Transverse colon (tissue), 4 donors: Measurements from ENCODE around the gene RBM38. TPM values are rescaled to one million over a fixed set of nuclear protein-coding genes. Genes with fewer than 3 reads are reported as not detected.
A peak's percentile ranks its signal among the peaks of the same experiment; 100 is the strongest.

Source experiments
- DNase-seq: peaks from one replicate; pipeline ENCODE4 v3.0.0-alpha.2; 2019
- H3K27ac ChIP-seq, 4 donors: fragments of 200-600 bp; sonication (generic); 2 replicates each; pipeline ENCODE4 v1.5.1; 2016 to 2018; ENCODE audit warnings: inconsistent platforms in 4 of 4
- H3K27me3 ChIP-seq: fragments of 200-600 bp; sonication (generic); 2 replicates; pipeline ENCODE4 v1.5.1; 2017; ENCODE audit warnings: inconsistent platforms
- H3K36me3 ChIP-seq, 4 donors: fragments of 200-600 bp; sonication (generic); 2 replicates each; pipeline ENCODE4 v1.5.1; 2017 to 2019; ENCODE audit warnings: inconsistent platforms in 4 of 4
- H3K4me1 ChIP-seq, 4 donors: fragments of 200-600 bp; sonication (generic); 2 replicates each; pipeline ENCODE4 v1.5.1; 2017 to 2020; ENCODE audit warnings: inconsistent platforms in 4 of 4
- H3K4me3 ChIP-seq, 4 donors: fragments of 200-600 bp; sonication (generic); 1 replicate in 1 of 4; 2 replicates in 3 of 4; pipeline versions ENCODE4 v1.5.1 to v1.6.1; 2017 to 2019; ENCODE audit warnings: inconsistent platforms in 4 of 4
- H3K9me3 ChIP-seq, 2 donors: fragments of 200-600 bp; sonication (generic); 2 replicates each; pipeline ENCODE4 v1.5.1; 2017 to 2019; ENCODE audit warnings: inconsistent platforms in 2 of 2
- EP300 ChIP-seq: sonication (generic); formaldehyde crosslinking; IDR thresholded peaks from one replicate; pipeline ENCODE4 v1.6.1; 2017; ENCODE audit warnings: antibody characterized with exemption, low read depth
- POLR2A ChIP-seq: fragments of 450-650 bp; IDR thresholded peaks from one replicate; pipeline ENCODE4 v1.6.1; 2016; ENCODE audit warnings: antibody characterized with exemption, mild to moderate bottlenecking, moderate library complexity
- POLR2AphosphoS5 ChIP-seq, 3 donors: sonication (generic); formaldehyde crosslinking; IDR thresholded peaks; one replicate each; pipeline ENCODE4 v1.6.1; 2016; ENCODE audit warnings: antibody characterized with exemption in 3 of 3
- WGBS, 2 donors: methylation state at CpG; one replicate each; pipeline ENCODE4 v1.1.5; 2018; ENCODE audit warnings: low coverage in 1 of 2; 5-methylcytosine and 5-hydroxymethylcytosine counted together
- in situ Hi-C, 4 donors: fragments of 200-750 bp; cut with MboI; loops; one replicate each; pipeline versions ENCODE4 v1.15.0 to v1.15.1; 2017; ENCODE audit warnings: low sequenced_read_pairs in 3 of 4, low pct_ligation_motif_present in 1 of 4, low pct_unique_long_range_greater_than_20kb in 1 of 4
- intact Hi-C: fragments of 100-400 bp; cut with DNase I; formaldehyde crosslinking; loops from one replicate; pipeline ENCODE4 v1.15.1; 2023; ENCODE audit warnings: low total_unique reads
- total RNA-seq, 4 donors: library from RNA; depleted of rRNA; stranded (reverse); fragments of >200 nt; gene quantifications; one replicate each; pipeline ENCODE4 v1.1.0, GENCODE V29; 2016
- TF ChIP-seq, protein P1 (sequence below), 5 experiments: fragments of 200-600 bp in 3 of 5; fragments of 450-650 bp in 2 of 5; sonication (generic) in 3 of 5; IDR thresholded peaks; 1 replicate in 2 of 5; 2 replicates in 3 of 5; pipeline ENCODE4 v1.5.1; 2016 to 2017; ENCODE audit warnings: antibody characterized with exemption in 5 of 5, inconsistent platforms in 3 of 5, mild to moderate bottlenecking in 2 of 5, moderate library complexity in 1 of 5

Gene RBM38
- total RNA-seq, 4 donors from 2014 or later: 26.5 to 37.4 (median 30.4) TPM

- in situ Hi-C loops: loop anchor here in 2 of 4 donors (25.0 kb wide), 3 partner anchors 212 to 837 kb away; partner anchors contain the start of gene ZBP1 (in 1 of the 2)
- Histone ChIP-seq H3K36me3 (peaks cover 0 to 60% (median 30%) of the 10 kb centered on the region in 4 donors), H3K27me3 (no peaks in the 10 kb centered on the region), H3K9me3 (no peaks in the 10 kb centered on the region), H3K4me3 (peak overlapping the region in 1 of 4 donors; percentile 1), H3K4me1 (peaks cover 0 to 3% (median 0%) of the 10 kb centered on the region in 4 donors), H3K27ac (peak overlapping the region in 3 of 4 donors; percentile 12 to 36 (median 12))
- TF ChIP-seq POLR2AphosphoS5 (IDR thresholded peaks at IDR 0.05): peak in 1 of 3 donors; percentile 16
- TF ChIP-seq POLR2A: no peak
- no peak for TF ChIP-seq EP300
- TF ChIP-seq, protein P1, sequence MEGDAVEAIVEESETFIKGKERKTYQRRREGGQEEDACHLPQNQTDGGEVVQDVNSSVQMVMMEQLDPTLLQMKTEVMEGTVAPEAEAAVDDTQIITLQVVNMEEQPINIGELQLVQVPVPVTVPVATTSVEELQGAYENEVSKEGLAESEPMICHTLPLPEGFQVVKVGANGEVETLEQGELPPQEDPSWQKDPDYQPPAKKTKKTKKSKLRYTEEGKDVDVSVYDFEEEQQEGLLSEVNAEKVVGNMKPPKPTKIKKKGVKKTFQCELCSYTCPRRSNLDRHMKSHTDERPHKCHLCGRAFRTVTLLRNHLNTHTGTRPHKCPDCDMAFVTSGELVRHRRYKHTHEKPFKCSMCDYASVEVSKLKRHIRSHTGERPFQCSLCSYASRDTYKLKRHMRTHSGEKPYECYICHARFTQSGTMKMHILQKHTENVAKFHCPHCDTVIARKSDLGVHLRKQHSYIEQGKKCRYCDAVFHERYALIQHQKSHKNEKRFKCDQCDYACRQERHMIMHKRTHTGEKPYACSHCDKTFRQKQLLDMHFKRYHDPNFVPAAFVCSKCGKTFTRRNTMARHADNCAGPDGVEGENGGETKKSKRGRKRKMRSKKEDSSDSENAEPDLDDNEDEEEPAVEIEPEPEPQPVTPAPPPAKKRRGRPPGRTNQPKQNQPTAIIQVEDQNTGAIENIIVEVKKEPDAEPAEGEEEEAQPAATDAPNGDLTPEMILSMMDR (IDR thresholded peaks at IDR 0.05): no peak
- peak; percentile 28 for DNase-seq
- 67 to 87% methylated on average over 1 to 14 of the region's 14 CpGs for WGBS, 2 donors
- intact Hi-C loops: loop anchor here (10.0 kb wide), 1 partner anchor 220 kb away; no protein-coding TSS in a partner anchor
Measured at GRCh38 chr20:57374931-57375651, 16.1 kb upstream of the RBM38 start.

- no peaks in the 10 kb centered on the region for H3K27me3 ChIP-seq
- WGBS, 2 donors: 95 to 100% methylated on average over 1 to 10 of the region's 10 CpGs
- H3K9me3 ChIP-seq: no peaks in the 10 kb centered on the region
- H3K4me1 ChIP-seq: peaks cover 0 to 3% (median 0%) of the 10 kb centered on the region in 4 donors
- no peak overlapping the region for H3K4me3 ChIP-seq
- intact Hi-C loops (loop anchor here (10.0 kb wide), 1 partner anchor 219 kb away; no protein-coding TSS in a partner anchor), in situ Hi-C loops (loop anchor here in 2 of 4 donors (25.0 kb wide), 3 partner anchors 212 to 837 kb away; partner anchors contain the start of gene ZBP1 (in 1 of the 2))
- peaks cover 0 to 56% (median 27%) of the 10 kb centered on the region in 4 donors for H3K36me3 ChIP-seq
- H3K27ac ChIP-seq: peak overlapping the region in 3 of 4 donors; percentile 12 to 36 (median 12)
- no peak for DNase-seq
- TF ChIP-seq POLR2AphosphoS5 (IDR thresholded peaks at IDR 0.05): no peak
Measured at GRCh38 chr20:57375652-57376230, 15.5 kb upstream of the RBM38 start.

DNA sequence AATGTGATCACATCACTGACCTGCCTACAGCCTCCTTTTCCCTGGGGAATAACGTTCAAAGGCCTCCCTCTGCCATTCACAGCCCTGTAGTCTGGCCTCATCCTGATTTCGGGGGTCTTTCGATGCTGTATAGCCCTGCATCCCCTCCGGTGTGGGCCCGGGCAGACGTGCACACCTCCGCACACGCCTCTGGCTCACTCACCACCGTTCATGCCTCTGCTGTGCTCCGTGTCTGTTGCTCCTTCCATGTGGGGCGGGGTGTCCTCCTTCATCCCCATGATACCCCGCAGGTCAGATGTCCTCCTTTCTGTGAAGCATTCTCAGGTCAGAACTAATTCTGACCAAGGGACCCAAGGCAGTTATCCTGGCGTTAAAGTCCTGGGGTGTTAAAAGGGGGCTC, 13.8 kb upstream of the RBM38 start:
- H3K36me3 ChIP-seq: peaks cover 0 to 44% (median 21%) of the 10 kb centered on the region in 4 donors
- in situ Hi-C loops: loop anchor here in 2 of 4 donors (25.0 kb wide), 3 partner anchors 210 to 835 kb away; partner anchors contain the start of gene ZBP1 (in 1 of the 2)

DNA sequence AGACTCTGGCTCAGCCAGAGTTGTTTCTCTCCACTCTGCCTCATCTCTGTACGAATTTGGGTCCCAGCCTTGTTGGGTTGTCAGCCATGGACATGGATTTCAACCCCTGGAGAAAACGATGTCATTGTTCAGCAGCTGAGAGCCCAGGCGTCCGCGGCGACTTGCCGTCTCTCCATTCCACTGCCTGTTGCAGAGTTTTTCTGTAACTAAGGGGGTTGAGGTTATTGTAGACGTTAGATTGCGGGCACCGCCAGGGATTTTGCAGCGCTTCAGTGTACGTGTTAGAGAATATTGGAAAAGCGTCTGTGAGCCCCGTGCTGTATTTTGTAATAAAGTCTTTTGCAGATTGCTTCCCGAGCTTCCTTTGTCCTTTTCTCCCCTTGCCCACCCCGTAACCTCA, 13.1 kb upstream of the RBM38 start:
- no peak for TF ChIP-seq EP300
- no peak for TF ChIP-seq POLR2AphosphoS5 (IDR thresholded peaks at IDR 0.05)
- TF ChIP-seq, protein P1 (IDR thresholded peaks at IDR 0.05): no peak
- TF ChIP-seq POLR2A: no peak
- H3K4me1 ChIP-seq: peaks cover 0 to 14% (median 10%) of the 10 kb centered on the region in 4 donors
- no peak overlapping the region for H3K4me3 ChIP-seq
- no peak for DNase-seq
- H3K27ac ChIP-seq: no peak overlapping the region
- in situ Hi-C loops: loop anchor here in 2 of 4 donors (25.0 kb wide), 3 partner anchors 209 to 834 kb away; partner anchors contain the start of gene ZBP1 (in 1 of the 2)
- intact Hi-C loops: loop anchor here (10.0 kb wide), 1 partner anchor 217 kb away; no protein-coding TSS in a partner anchor
- H3K27me3 ChIP-seq: no peaks in the 10 kb centered on the region
- WGBS, 2 donors: 86 to 89% methylated on average over 12 to 16 of the region's 16 CpGs
- H3K9me3 ChIP-seq: no peaks in the 10 kb centered on the region
- peaks cover 0 to 42% (median 18%) of the 10 kb centered on the region in 4 donors for H3K36me3 ChIP-seq

More for the DNA sequence above, 13.8 kb upstream of the RBM38 start:
- H3K9me3 ChIP-seq: no peaks in the 10 kb centered on the region
- peaks cover 0 to 8% (median 3%) of the 10 kb centered on the region in 4 donors for H3K4me1 ChIP-seq
- TF ChIP-seq POLR2A: no peak
- TF ChIP-seq POLR2AphosphoS5 (IDR thresholded peaks at IDR 0.05): no peak
- TF ChIP-seq, protein P1 (IDR thresholded peaks at IDR 0.05): no peak
- no peak for TF ChIP-seq EP300
- no peak overlapping the region for H3K4me3 ChIP-seq
- intact Hi-C loops: loop anchor here (10.0 kb wide), 1 partner anchor 217 kb away; no protein-coding TSS in a partner anchor
- no peak for DNase-seq
- H3K27me3 ChIP-seq: no peaks in the 10 kb centered on the region
- WGBS, 2 donors: 88 to 90% methylated on average over 4 to 13 of the region's 13 CpGs
- H3K27ac ChIP-seq: no peak overlapping the region
